ENCODE data around the gene C3orf18. TPM values are rescaled to one million over a fixed set of nuclear protein-coding genes. Genes with fewer than 3 reads are reported as not detected.

Gene C3orf18
- polyA plus RNA-seq, 1 of the 3 experiments (the other 2 are of a cell fraction): 19.7 TPM

GRCh38 chr3:50518436-50518835 lies 49.1 kb downstream of the C3orf18 start:
- Histone ChIP-seq H3K4me1 (ENCODE audit: control insufficient read depth in 1 of 2, insufficient read depth in 2 of 2, low read depth in 1 of 2, low read length in 1 of 2) (peaks cover 0 to 64% of the 10 kb centered on the region in 2 experiments; a peak in 2 of 4 replicates), H2AFZ (ENCODE audit: low read depth) (no peak overlapping the region), H3K9ac (no peak overlapping the region), H3F3A (replicated peaks; ENCODE audit: insufficient read depth) (no peaks in the 10 kb centered on the region), H3K4me3 (ENCODE audit: low read depth in 2 of 2, low read length in 1 of 2) (no peak overlapping the region), H3K9me2 (no peaks in the 10 kb centered on the region), H3K79me2 (ENCODE audit: insufficient read depth) (no peaks in the 10 kb centered on the region), H3K4me2 (no peak overlapping the region), H3K9me3 (no peaks in the 10 kb centered on the region), H3K36me3 (replicated peaks in 1 of 2; ENCODE audit: control insufficient read depth in 1 of 2, insufficient read depth in 2 of 2, low read length in 1 of 2) (no peaks in the 10 kb centered on the region), H3K27me3 (ENCODE audit: insufficient read depth) (0 out of 2 replicates have a peak, but pooled peaks cover 15% of the 10 kb centered on the region), H4K20me1 (ENCODE audit: insufficient read depth) (no peaks in the 10 kb centered on the region), H3K27ac (ENCODE audit: low read depth in 2 of 2, low read length in 1 of 2) (no peak overlapping the region)
- TF ChIP-seq FOXM1 (IDR thresholded peaks at IDR 0.05; ENCODE audit: low read depth) (no peak), EP300 (IDR thresholded peaks at IDR 0.05; ENCODE audit: borderline replicate concordance in 1 of 2, low read depth in 1 of 2, low read length in 1 of 2) (no peak), RAD21 (IDR thresholded peaks at IDR 0.05; ENCODE audit: low read length) (no peak), ZBTB33 (IDR thresholded peaks at IDR 0.05; ENCODE audit: borderline replicate concordance, low read depth) (no peak), SMC3 (IDR thresholded peaks at IDR 0.05; ENCODE audit: low read depth, low read length) (no peak), GABPA (IDR thresholded peaks at IDR 0.05; ENCODE audit: low read depth) (no peak), PBX3 (IDR thresholded peaks at IDR 0.05) (no peak), EZH2phosphoT487 (IDR thresholded peaks at IDR 0.05; ENCODE audit: borderline replicate concordance, low read depth) (no peak), CHD2 (IDR thresholded peaks at IDR 0.05; ENCODE audit: low read length, partially characterized antibody) (no peak), YY1 (IDR thresholded peaks at IDR 0.05; ENCODE audit: low read depth) (no peak), USF1 (IDR thresholded peaks at IDR 0.05; ENCODE audit: borderline replicate concordance, low read depth) (no peak), FOSL2 (IDR thresholded peaks at IDR 0.05; ENCODE audit: borderline replicate concordance, low read depth) (no peak), MEF2A (IDR thresholded peaks at IDR 0.05; ENCODE audit: borderline replicate concordance, low read depth) (no peak), FOXJ3 (CRISPR knock-in tag; IDR thresholded peaks at IDR 0.05) (no peak), ELF1 (IDR thresholded peaks at IDR 0.05) (no peak), RXRA (IDR thresholded peaks at IDR 0.05; ENCODE audit: borderline replicate concordance, low read depth) (no peak)
- 72% methylated on average over 6 of the region's 7 CpGs for WGBS (ENCODE audit: low lambda C conversion rate)
- ChIA-PET POLR2A (interaction anchor here (0.7 kb wide), 1 partner anchor 15 kb away, joined by 3 read pairs; the partner anchor contains the start of gene CACNA2D2), CTCF (interaction anchor here (0.9 to 7.3 kb wide), 22 partner anchors 9 to 181 kb away, joined by 3 to 94 read pairs (median 4); partner anchors contain the start of gene MAPKAPK3)
- DNase-seq: no peak
